ENCODE measurements around the gene IDH3G. TPM values are rescaled to one million over a fixed set of nuclear protein-coding genes. Genes with fewer than 3 reads are reported as not detected.

Gene IDH3G
- total and polyA plus RNA-seq, 2 of the 8 experiments (the other 6 are each of a cell fraction or from before 2014, with no cell fraction given): 39.4 to 66.7 TPM

DNA sequence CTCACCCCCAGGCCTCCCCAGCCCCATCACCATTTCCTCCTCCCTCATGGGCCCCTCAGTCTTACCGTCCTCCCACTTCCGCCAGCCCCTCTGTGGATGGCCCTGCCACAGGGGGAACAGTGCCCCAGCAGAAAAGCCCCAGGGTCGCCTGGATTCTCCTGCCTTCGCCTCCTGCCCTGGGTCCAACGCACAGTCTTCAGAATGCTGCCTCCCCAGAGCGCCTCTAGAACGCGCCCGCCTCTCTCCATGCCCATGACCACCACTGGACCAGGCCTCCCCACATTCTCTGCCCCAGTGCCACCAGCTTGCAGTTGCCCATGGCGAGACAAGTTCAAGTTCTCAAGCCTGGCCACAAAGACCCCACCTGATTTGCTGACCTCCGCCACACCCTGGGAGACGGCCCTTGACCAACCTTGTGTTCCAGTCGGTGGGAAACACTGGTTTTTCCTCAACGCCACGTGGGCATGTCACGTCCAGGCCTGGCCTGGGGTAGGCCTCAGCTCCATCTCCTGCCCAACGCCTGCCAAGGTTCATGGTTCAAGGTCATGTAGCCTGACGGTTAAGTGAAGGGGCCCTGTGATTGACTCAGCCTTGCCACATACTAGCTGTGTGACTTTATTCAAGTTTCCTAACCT is 30.8 kb downstream of the IDH3G start:
- Histone ChIP-seq H3K18ac (ENCODE audit: extremely low read depth, low read length) (no peak overlapping the region), H2AFZ (ENCODE audit: low read length) (no peak overlapping the region), H2BK5ac (ENCODE audit: low read depth, low read length) (no peak overlapping the region), H3K27me3 (replicated peaks in 1 of 4; ENCODE audit: control insufficient read depth in 3 of 4, extremely low read depth in 1 of 4, insufficient read depth in 3 of 4, low read length in 3 of 4) (no peaks in the 10 kb centered on the region), H2BK120ac (replicated peaks; ENCODE audit: low read depth, low read length) (no peak overlapping the region), H3K23ac (ENCODE audit: insufficient read length) (no peak overlapping the region), H3K4me2 (ENCODE audit: insufficient read depth in 1 of 2, low read depth in 2 of 2, low read length in 2 of 2) (no peak overlapping the region), H3K9ac (replicated peaks in 1 of 4; ENCODE audit: extremely low read depth in 1 of 4, low read depth in 3 of 4, low read length in 3 of 4) (no peak overlapping the region), H3K14ac (ENCODE audit: insufficient read length) (no peak overlapping the region), H3K79me1 (ENCODE audit: low read depth, low read length) (no peaks in the 10 kb centered on the region), H2BK15ac (ENCODE audit: low read length) (no peak overlapping the region), H3K36me3 (ENCODE audit: control insufficient read depth in 2 of 4, insufficient read depth in 4 of 4, low read length in 3 of 4) (no peaks in the 10 kb centered on the region), H3K27ac (ENCODE audit: low read depth, low read length) (no peak overlapping the region), H4K5ac (ENCODE audit: insufficient read length, low read depth, low read length) (no peak overlapping the region), H3K4me1 (replicated peaks in 1 of 4; ENCODE audit: control insufficient read depth in 3 of 4, insufficient read depth in 4 of 4, low read length in 3 of 4) (peaks cover 0 to 8% (median 4%) of the 10 kb centered on the region in 4 experiments; a peak in 5 of 7 replicates), H3K79me2 (ENCODE audit: control insufficient read depth in 1 of 2, insufficient read depth in 2 of 2, low read length in 2 of 2) (no peaks in the 10 kb centered on the region), H2BK20ac (ENCODE audit: low read length) (no peak overlapping the region), H3K4me3 (ENCODE audit: extremely low read depth in 1 of 4, insufficient read depth in 2 of 4, low read depth in 3 of 4, low read length in 4 of 4) (no peak overlapping the region), H4K20me1 (replicated peaks in 1 of 2; ENCODE audit: control insufficient read depth in 1 of 2, insufficient read depth in 2 of 2, low read length in 2 of 2) (no peaks in the 10 kb centered on the region), H3K23me2 (ENCODE audit: low read depth, low read length) (no peaks in the 10 kb centered on the region), H4K8ac (ENCODE audit: extremely low read depth, insufficient read depth, low read length) (no peak overlapping the region), H3K9me3 (ENCODE audit: insufficient read depth in 2 of 2, low read depth in 1 of 2, low read length in 1 of 2) (no peaks in the 10 kb centered on the region), H3K56ac (replicated peaks; ENCODE audit: insufficient read length, low read depth, low read length) (no peak overlapping the region), H2AK5ac (ENCODE audit: low read depth, low read length) (no peak overlapping the region), H4K91ac (replicated peaks; ENCODE audit: insufficient read length, low read length) (no peak overlapping the region), H2BK12ac (ENCODE audit: low read depth, low read length) (no peak overlapping the region), H3K4ac (replicated peaks; ENCODE audit: insufficient read length, low read depth, low read length) (no peak overlapping the region)
- DNase-seq (ENCODE audit: low read depth in 1 of 2, low spot score in 2 of 2) (no peak), FAIRE-seq (no peak)
- WGBS, 2 experiments (ENCODE audit: extremely low coverage in 1 of 2, insufficient coverage in 1 of 2, insufficient read length in 1 of 2, insufficient replicate concordance in 2 of 2, low coverage in 1 of 2, low lambda C conversion rate in 2 of 2, missing lambda C conversion rate in 1 of 2): 78% methylated on average over 9 of the region's 18 CpGs; no CpG with 5 or more reads in 1 of the 2 experiments
- CTCF ChIA-PET (ENCODE audit: partially characterized antibody): interaction anchor here (0.6 to 3.7 kb wide), 19 partner anchors 8 to 210 kb away, joined by 3 to 16 read pairs (median 3); partner anchors contain the start of genes L1CAM and SRPK3
- POLR2A ChIA-PET (ENCODE audit: partially characterized antibody): no interaction called here
- TF ChIP-seq CREB1 (IDR thresholded peaks at IDR 0.05): no peak
- TF ChIP-seq, protein P1, sequence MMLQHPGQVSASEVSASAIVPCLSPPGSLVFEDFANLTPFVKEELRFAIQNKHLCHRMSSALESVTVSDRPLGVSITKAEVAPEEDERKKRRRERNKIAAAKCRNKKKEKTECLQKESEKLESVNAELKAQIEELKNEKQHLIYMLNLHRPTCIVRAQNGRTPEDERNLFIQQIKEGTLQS (IDR thresholded peaks at IDR 0.05; ENCODE audit: insufficient read depth, low read depth, low read length): no peak
- no peak for TF ChIP-seq CBX8 (IDR thresholded peaks at IDR 0.05; ENCODE audit: borderline replicate concordance, low read depth, low read length)
- no peak for TF ChIP-seq NANOG (IDR thresholded peaks at IDR 0.05; ENCODE audit: insufficient read depth, low read depth, low read length, poor library complexity, severe bottlenecking)
- TF ChIP-seq FOSL1 (IDR thresholded peaks at IDR 0.05; ENCODE audit: insufficient read depth, low read depth, low read length): no peak
- TF ChIP-seq BCL11A (IDR thresholded peaks at IDR 0.05; ENCODE audit: low read depth in 2 of 2, low read length in 2 of 2): no peak
- no peak for TF ChIP-seq JUND (IDR thresholded peaks at IDR 0.05; ENCODE audit: low read length)
- TF ChIP-seq BACH1 (IDR thresholded peaks at IDR 0.05; ENCODE audit: low read length): no peak

Measured in H1 (cell line).